IMR-90 (cell line): Measurements from ENCODE around the gene MYH9.

Experiments used
- CEBPB ChIP-seq: IDR thresholded peaks from 2 replicates; pipeline ENCODE4 v1.6.1; 2012; ENCODE audit warnings: low read depth, low read length, improper control_type of control experiment
- CTCF ChIP-seq: conservative IDR thresholded peaks from 2 replicates; pipeline ENCODE4 v1.5.1; 2012; ENCODE audit warnings: mild to moderate bottlenecking, low read depth, low read length, improper control_type of control experiment
- ELK1 ChIP-seq: fragments of 150-350 bp; IDR thresholded peaks from 2 replicates; pipeline ENCODE4 v1.6.1; 2016; ENCODE audit warnings: low read depth, mild to moderate bottlenecking, low read length, moderate library complexity, borderline replicate concordance
- FOS ChIP-seq: fragments of 150-350 bp; IDR thresholded peaks from 2 replicates; pipeline ENCODE4 v1.6.1; 2016; ENCODE audit warnings: low read depth, low read length
- NFE2L2 ChIP-seq: fragments of 150-350 bp; IDR thresholded peaks from 2 replicates; pipeline ENCODE4 v1.6.1; 2016; ENCODE audit warnings: low read depth, mild to moderate bottlenecking, low read length
- POLR2A ChIP-seq: IDR thresholded peaks from 2 replicates; pipeline ENCODE4 v1.6.1; 2012; ENCODE audit warnings: mild to moderate bottlenecking, low read depth, low read length
- RFX5 ChIP-seq: IDR thresholded peaks from 2 replicates; pipeline ENCODE4 v1.8.0; 2012; ENCODE audit warnings: low read depth, mild to moderate bottlenecking, low read length, moderate library complexity
- USF2 ChIP-seq: fragments of 150-350 bp; IDR thresholded peaks from 2 replicates; pipeline ENCODE4 v1.6.1; 2017; ENCODE audit warnings: mild to moderate bottlenecking, antibody characterized with exemption, low read length, low read depth

GRCh38 chr22:36327922-36328551 is 59.7 kb downstream of the MYH9 start:
- no peak for TF ChIP-seq FOS
- no peak for TF ChIP-seq CTCF
- no peak for TF ChIP-seq NFE2L2
- TF ChIP-seq POLR2A, result 0 out of 2 replicates have a peak, but pooled peaks have one; percentile 10
- TF ChIP-seq ELK1, result no peak
- TF ChIP-seq CEBPB, result no peak
- TF ChIP-seq RFX5, result no peak
- no peak for TF ChIP-seq USF2
